GM18502 (cell line): Measurements from ENCODE around the gene ADK.
"Not testable (repeated sequence)": the region's sequence is repeated elsewhere in the genome, so short reads cannot be mapped to it uniquely, and the experiment has no call there.

Experiments
- ATAC-seq: cut with Tn5 transposase; IDR thresholded peaks from one replicate; pipeline ENCODE4 v1.9.1; 2021; ENCODE audit warnings: mild to moderate bottlenecking; ENCODE audit not compliant: unreplicated experiment, poor library complexity

ADK gene

DNA sequence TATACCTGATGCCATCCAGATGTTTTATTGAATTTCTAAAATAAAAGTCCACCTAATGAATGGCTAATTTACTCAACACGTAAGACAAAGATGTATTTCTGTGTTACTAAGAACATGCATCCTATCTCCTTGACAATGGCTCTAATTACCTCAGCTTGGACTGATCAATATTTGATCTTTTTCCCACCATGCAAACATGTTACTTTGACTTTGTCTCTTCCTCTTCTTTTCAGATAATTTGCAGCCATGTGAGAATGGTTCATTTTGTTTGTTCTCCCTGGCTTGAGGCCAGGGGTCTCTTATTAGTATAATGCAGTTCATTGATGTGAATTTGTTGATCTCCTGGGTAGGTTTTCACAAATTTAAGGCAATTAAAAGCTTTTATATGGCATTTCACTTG is 302.1 kb downstream of the ADK start:
- ATAC-seq: no peak

DNA sequence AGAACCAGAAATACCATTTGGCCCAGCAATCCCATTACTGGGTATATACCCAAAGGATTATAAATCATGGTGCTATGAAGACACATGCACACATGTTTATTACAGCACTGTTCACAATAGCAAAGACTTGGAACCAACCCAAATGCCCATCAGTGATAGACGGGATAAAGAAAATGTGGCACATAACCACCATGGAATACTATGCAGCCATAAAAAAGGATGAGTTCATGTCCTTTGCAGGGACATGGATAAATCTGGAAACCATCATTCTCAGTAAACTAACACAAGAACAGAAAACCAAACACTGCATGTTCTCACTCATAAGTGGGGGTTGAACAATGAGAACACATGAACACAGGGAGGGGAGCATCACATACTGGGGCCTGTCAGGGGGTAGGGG is 306.5 kb downstream of the ADK start:
- ATAC-seq: not testable (repeated sequence)

DNA sequence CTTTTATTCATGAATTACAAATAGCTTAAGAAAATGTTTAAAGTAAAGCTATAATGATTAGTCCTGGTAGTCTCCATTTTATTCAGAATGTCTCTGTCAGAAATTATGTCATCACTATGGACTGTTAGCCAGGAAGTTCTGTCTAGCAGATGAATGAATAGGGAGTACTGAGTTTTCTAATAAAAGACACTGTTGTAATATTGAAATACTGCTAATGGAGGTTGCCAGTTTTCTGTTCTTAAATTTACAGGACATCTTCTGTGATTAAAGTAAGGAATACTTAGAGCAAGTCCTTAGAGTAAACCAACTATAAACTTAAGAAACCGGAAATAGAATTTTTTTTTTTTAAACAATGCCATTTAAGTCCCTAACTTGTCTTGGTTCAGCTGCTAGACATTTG is 309.8 kb downstream of the ADK start:
- no peak for ATAC-seq

DNA sequence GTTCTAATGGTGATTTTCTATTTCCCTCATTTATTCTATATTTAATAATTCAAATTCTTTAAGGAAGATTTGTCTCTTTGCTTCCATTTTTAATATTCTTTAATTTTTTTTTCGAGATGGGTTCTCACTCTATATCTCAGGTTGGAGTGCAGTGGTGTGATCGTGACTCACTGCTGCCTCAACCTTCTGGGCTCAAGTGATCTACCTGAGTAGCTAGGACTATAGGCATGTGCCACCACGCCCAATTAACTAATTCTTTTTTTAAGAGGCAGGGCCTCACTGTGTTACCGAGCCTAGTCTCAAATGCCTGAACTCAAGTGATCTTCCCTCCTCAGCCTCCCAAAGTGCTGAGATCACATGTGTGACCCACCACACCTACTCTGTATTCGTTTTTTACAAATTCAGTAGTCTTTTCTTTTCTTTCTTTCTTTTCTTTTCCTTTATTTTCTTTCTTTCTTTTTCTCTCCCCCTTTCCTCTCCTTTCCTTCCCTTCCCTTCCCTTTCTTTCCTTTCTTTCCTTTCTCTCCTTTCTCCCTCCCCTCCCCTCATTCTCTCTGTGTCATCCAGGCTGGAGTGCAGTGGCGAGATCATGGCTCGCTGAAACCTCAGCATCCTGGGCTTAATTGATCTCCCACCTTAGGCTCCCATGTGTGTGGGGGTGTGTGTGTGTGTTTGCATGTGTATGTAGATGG is 323.1 kb downstream of the ADK start:
- ATAC-seq: no peak

DNA sequence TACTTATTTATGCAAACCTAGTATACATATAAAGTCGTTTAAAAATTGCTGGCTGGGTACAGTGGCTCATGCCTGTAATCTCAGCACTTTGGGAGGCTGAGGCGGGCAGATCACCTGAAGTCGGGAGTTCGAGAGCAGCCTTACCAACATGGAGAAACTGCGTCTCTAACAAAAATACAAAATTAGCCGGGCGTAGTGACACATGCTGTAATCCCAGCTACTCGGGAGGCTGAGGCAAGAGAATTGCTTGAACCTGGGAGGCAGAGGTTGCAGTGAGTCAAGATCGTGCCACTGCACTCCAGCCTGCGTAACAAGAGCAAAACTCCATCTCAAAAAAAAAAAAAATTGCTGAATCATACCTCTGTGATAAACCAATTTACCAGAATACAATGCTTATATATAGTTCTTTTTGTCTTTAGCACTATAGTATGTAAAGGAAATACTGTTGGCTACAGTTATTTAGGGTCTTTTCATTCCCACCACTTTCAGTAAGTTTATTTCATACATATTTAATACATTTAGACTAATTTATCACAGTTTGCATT is 325.2 kb downstream of the ADK start:
- not testable (repeated sequence) for ATAC-seq

DNA sequence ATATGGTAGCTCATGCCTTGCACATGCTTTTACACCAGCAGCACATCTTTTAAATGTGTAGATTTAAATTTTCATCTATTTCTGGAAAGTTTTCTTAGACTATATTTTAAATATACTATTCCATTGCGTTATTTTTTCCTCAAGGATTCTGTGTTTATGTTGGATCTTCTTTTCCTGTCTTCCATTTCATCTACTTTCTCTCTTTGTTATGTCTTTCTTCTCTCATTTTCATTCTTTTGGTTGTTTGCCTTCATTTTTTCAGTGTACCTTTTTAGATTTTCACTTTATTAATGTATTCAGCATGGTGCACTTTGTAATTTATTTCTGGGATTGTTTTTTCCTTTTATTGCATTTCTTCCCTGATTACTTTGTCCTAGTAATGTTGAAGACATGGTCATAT is 329.8 kb downstream of the ADK start:
- ATAC-seq: no peak

DNA sequence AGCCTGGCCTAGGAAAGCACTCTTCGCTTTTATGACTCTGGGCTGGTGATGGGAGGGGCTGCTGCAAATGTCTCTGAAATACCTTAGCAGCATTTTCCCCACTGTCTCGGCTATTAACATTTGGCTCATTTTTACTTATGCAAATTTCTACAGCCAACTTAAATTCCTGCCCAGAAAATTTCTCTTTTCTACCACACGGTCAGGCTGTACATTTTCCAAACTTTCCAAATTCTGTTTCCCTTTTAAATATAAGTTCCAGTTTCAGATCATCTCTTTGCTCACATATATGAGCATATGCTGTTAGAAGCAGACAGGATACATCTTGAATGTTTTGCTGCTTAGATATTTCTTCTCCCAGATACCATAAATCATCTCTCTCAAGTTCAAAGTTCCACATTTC is 332.3 kb downstream of the ADK start:
- no peak for ATAC-seq

DNA sequence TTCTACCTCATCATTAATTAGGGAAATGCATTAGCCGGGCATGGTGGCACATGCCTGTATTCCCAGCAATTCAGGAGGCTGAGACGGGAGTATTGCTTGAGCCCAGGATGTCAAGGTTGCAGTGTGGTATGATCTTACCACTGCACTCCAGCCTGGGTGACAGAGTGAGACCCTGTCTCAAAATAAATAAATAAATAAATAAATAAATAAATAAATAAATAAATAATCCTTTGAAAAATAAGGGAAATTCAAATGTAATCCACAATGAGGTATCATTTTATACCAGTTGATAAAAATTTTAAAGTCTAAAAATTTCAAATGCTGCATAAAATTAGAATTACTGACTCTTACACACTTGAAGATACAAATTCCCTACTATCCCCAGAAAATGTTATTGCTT is 334.3 kb downstream of the ADK start:
- ATAC-seq: no peak

DNA sequence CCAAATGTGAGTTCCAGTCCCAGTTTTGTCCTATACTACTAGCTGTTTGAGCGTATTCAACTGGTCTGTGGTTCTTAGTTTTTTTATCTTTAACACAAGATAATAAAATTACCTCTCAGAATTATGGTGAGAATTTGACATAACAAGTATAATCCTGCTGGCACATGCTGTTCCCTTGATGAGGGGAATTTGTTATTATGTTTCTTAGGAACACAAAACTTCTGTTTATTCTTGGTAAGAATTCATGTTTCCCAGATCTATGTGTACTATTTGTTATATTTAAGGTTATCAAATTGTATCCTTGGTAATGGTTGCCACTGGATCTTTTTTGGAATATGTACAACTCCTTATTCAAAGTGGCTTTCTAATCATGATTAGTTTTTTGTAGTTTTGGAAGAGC is 335.6 kb downstream of the ADK start:
- no peak for ATAC-seq

DNA sequence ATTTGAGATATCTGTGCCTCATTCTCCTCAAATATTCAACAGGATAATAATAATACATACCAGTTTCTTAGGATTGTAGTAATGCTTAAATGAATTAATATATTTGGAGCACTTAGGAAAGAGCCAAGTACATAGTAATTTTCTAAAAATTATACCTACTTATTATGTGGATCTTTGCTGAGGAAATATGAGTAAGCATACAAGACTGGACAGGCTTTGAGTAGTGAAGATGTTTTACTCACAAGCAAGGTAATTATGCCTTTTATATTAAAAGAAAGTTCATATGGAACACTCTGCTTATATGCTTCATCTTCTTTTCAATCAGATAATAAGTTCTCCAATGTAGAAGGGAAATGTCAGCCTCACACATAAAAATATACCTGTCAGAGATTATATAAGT is 337.9 kb downstream of the ADK start:
- ATAC-seq: no peak

DNA sequence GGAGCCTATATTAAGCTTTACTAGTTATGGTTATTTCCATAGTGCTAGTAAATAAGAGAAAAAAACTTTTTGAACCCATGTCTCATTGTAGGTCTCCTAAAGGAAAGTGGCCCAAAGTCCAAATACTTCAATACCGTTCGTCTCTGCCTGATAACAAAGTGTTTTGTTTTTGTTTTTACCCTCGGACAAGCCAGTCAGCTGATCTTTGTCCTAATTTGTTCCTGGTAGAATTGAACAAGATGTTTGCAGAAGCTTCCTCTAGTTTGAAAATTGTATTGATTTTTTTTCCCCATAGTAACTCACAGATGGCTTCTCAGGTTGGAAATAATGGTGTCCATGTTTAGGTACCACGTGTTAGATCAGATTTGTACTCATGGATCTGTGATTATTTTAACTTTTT is 339.5 kb downstream of the ADK start:
- ATAC-seq: no peak

DNA sequence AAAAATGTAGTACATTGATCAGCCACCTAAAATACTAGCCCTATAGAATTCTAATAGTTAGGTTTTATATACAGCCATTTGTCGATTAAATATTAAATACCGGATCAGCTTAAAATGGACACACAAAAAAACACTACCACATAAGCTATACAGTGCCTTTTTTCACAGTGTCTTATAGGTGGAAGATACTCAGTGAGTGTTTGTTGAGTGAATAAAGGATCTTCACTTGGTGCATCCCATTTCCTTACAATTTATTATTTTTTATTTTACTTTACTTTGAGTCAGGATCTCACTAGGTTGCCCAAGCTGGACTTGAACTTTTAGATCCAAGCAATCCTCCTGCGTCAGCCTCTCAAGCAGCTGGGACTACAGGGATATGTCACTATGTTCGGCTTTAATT is 340.0 kb downstream of the ADK start:
- ATAC-seq: no peak

DNA sequence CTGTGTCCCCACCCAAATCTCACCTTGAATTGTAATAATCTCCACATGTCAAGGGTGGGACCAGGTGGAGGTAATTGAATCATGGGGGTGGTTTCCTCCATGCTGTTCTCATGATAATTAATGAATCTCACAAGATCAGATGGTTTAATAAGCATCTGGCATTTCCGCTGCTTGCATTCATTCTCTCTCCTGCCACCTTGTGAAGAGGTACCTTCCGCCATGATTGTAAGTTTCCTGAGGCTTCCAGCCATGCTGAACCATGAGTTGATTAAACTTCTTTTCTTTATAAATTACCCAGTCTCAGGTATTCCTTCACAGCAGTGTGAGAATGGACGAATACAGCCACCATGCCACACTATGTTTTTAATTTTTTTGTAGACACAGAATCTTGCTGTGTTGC is 345.3 kb downstream of the ADK start:
- ATAC-seq: not testable (repeated sequence)

DNA sequence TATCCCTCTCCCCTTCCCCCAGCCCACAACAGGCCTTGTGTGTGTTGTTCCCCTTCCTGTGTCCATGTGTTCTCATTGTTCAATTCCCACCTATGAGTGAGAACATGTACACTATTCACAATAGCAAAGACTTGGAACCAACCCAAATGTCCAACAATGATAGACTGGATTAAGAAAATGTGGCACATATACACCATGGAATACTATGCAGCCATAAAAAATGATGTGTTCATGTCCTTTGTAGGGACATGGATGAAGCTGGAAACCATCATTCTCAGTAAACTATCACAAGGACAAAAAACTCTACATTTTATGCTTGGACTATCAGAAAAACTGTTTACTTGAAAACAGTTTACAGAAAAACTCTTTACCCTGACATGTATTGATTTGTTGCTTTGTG is 347.6 kb downstream of the ADK start:
- ATAC-seq: not testable (repeated sequence)

DNA sequence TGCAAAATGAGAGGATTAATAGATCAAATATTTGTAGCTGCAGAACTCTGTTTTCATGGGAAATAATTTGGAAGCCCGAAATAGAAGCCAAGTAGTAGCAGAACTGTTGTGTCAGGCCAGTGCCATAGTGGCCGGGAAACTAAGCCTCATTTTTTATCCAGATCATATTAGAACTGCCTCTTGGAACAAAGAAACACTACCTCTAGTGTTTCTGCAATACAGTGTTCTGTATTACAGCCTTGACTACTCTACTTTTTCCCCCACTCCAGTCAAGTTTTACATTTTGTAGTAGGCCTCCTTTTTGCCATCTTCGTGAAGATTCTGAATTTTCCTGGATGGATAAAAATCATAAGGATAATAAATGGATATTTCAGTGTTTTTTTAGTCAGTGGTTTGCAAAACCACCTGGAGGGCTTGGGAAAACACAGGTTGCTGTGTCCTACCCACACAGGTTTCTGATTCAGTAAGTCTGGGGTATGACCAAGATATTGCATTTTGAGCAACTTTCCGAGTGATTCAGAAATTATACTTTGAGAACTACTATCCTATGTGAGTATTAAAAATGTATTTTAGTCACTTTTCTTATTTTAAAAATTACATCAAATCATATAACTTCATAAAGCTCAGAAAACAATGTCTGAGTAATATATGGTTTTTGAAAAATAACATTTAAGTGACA is 349.1 kb downstream of the ADK start:
- no peak for ATAC-seq

DNA sequence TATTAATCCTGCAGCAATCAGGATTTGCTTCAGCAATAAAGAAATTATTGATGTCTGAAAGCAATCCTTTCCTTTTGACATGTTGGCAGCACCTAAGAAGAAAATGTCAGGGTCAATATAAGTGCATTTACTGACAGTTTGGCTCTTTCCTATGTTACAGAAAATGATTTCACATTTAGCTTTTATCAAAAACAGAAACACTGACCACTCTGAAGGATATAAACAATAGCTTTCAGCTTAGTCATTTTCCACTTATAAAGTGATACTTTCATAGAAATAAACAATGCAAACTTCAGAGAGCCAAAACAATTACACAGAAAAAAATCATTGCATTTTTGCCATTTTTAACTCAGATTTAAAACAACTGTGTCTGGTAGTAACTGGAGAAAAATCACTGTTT is 349.8 kb downstream of the ADK start:
- no peak for ATAC-seq

DNA sequence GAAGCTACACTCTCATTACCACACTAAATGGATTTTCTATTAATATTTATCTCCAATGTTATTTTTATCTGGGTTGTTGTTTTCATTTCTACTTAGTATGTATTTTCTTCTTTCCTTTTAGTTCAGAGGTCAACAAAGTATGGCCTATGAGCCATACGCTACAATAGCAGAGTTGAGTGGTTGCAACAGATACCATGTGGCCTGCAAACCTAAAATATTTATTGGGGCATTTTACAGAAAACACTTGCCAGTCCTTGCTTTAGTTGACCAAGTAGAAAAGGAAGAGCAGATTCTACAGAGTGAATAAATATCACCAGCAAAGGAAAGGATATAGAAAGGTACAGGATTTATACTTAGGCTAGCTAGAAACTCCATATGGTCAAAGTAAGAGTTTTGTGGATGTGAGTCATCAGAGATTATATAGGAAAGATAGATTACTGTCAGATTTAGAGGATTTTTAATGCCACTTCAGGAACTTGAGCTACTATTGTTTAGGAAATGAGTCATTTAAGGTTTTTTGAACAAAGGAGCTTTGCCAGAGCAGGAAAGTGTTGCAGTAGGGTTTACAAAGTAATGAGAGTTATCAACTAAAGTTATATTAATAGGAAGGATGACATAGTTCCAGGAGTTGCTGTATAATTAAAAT is 352.1 kb downstream of the ADK start:
- ATAC-seq: no peak

DNA sequence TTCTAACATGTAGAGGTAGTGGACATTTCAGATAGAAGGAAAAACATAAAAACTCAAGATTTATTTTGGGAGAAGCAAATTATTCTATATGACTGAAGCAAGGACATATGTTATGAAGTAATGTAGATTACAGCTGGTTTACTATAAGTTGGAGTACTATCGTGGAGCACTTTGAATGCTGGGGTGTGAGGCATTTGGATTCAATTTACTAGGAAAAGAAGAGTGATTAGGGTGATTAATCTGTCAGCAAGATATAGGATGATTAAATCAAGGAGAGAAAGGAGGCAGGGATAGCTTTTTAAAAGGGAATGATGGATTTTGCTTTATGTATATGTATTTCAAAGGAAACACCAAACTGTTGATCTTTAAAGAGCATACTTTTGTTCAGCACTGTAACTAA is 356.9 kb downstream of the ADK start:
- ATAC-seq: no peak

DNA sequence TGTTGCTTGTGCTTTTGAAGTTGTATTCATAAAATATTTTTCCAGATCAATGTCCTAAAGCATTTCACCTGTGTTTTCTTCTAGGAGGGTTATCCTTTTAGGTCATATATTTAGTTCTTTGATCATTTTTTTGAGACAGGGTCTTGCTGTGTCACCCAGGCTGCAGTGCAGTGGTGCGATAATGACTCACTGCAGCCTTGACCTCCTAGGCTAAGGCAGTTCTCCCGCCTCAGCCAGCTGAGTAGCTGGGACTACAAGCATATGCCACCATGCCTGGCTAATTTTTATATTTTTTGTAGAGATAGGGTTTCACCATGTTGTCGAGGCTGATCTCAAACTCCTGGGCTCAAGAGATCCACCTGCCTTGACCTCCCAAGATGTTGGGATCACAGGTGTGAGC is 359.6 kb downstream of the ADK start:
- ATAC-seq: no peak

DNA sequence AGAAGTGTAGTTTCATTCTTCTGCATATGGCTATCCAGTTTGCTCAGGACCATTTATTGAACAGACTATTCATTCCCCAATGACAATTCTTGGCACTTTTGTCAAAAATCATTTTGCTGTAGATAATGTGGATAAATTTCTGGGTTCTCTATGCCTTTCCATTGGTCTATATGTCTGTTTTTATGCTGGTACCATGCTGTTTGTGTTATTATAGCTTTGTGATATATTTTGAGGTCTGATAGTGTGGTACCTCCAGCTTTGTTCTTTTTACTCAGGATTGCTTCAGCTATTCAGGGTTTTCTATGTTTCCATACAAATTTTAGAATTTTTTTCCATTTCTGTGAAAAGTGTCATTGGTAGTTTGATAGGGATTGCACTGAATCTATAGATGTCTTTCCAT is 360.0 kb downstream of the ADK start:
- ATAC-seq: no peak

DNA sequence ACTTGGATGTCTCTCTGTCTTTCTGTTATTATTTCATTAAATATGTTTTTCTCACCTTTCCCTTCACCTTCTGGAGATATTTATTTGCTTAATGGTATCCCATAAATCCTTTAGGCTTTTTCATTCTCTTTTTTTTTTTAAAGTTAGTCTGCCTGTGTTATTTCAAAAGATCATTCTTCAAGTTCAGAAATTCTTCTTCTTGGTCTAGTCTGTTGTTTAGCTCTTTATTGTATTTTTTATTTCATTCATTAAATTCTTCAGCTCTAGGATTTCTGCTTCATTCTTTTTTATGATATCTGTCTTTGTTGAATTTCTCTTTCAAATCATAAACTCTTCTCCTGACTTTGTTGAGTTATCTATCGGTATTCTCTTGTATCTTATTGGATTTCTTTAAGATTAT is 363.3 kb downstream of the ADK start:
- no peak for ATAC-seq

DNA sequence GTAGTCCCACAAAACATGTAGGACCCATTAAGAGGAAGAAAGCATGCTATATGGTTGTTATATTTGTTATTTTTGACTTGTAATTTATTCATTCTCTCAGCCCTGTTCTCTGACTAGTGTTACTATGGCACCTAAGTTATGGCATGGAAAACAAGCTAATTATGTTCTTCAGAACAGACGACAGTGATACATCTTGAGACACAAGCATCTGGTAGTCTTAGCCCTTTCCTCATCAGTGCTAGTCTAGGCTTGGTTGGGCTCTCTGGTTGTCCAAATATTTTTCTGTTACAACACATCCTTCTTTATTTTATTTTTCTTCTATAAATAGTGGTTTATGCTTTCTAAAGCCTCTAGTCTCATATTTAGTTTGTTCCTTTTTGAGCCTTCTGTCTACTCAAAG is 367.0 kb downstream of the ADK start:
- no peak for ATAC-seq
